ENCODE measurements around the gene TTF1. TPM values are rescaled to one million over a fixed set of nuclear protein-coding genes. Genes with fewer than 3 reads are reported as not detected.

Gene TTF1
- total RNA-seq, 1 donor from 2014 or later = 22.0 TPM

- no peak for TF ChIP-seq CTCF (IDR thresholded peaks at IDR 0.05)
- H3K9me3 Mint-ChIP-seq = peaks cover 3% of the 10 kb centered on the region
- H3K27me3 Mint-ChIP-seq = no peaks in the 10 kb centered on the region
- DNase-seq = peak; percentile 93
- ChIA-PET POLR2A (interaction anchor here (0.6 to 9.7 kb wide), 22 partner anchors 9 to 1099 kb away, joined by 3 to 527 read pairs (median 4); partner anchors contain the start of genes CFAP77, DDX31, GTF3C4 and GTF3C5), CTCF (interaction anchor here (1.1 to 6.3 kb wide), 2 partner anchors 11 to 28 kb away, joined by 3 to 57 read pairs; no protein-coding TSS in a partner anchor)
- peaks cover 53% of the 10 kb centered on the region for H3K4me1 Mint-ChIP-seq
- intact Hi-C loops (cut with micrococcal nuclease) = loop anchor here (1.0 to 10.0 kb wide), 6 partner anchors 19 to 960 kb away; partner anchors contain the start of genes GTF3C4, PRRC2B and TTF1
- peaks cover 43% of the 10 kb centered on the region for H3K36me3 Mint-ChIP-seq (ENCODE audit: low read depth)
- H3K4me3 Mint-ChIP-seq = peak within 1 kb of the TSS; percentile 94
- peak within 1 kb of the TSS; percentile 97 for H3K27ac Mint-ChIP-seq
- peak; percentile 87 for ATAC-seq (ENCODE audit: low read depth)
Measured at GRCh38 chr9:132354637-132355355, 51.8 kb downstream of the TTF1 start, which contains the start of gene SETX. TSS of gene SETX (minus strand) at chr9:132354986. CDS start at chr9:132349428, 5,558 bp downstream.

DNA sequence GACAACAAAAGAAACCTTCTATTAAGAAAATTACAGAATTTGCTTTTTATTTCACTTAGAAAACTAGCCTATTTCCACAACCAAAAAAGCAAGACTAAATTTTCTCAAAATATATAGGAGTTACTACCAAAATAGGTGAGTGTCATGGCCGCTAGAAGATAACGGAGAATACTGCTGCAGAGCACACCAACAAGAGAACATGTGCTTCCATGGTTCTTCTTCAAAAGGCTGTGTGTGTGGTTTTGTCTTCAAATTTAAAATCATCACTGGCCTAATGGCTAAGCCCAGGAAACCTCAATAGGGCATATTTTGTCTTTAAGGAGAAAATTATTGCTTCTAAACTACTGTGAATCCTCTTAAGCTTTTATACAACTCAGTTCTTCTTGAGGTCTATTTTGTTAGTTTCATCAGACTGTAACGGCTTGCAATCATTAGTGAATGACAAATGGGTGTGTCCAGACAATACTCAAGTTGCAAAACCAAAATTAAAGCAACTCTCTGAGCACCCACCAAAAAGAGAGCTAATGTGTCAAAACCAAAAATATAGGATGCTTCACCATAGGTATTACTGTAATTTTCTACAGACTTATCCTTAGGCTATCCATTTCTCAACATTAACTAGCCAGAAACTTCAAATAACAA, 55.1 kb downstream of the TTF1 start:
- Mint-ChIP-seq H3K36me3 (ENCODE audit: low read depth) (peaks cover 68% of the 10 kb centered on the region), H3K27me3 (no peaks in the 10 kb centered on the region), H3K27ac (peak overlapping the region; percentile 97), H3K4me1 (peaks cover 64% of the 10 kb centered on the region), H3K9me3 (peaks cover 1% of the 10 kb centered on the region), H3K4me3 (peak overlapping the region; percentile 37)
- DNase-seq (no peak), ATAC-seq (ENCODE audit: low read depth) (no peak)
- ChIA-PET CTCF (interaction anchor here (6.3 kb wide), 1 partner anchor 31 kb away, joined by 57 read pairs; no protein-coding TSS in a partner anchor), POLR2A (interaction anchor here (0.8 to 9.7 kb wide), 10 partner anchors 10 to 55 kb away, joined by 3 to 527 read pairs (median 6); no protein-coding TSS in a partner anchor)
- TF ChIP-seq CTCF (IDR thresholded peaks at IDR 0.05) = no peak
- intact Hi-C loops (cut with micrococcal nuclease) = loop anchor here (1.0 to 10.0 kb wide), 2 partner anchors 32 to 957 kb away; partner anchors contain the start of gene PRRC2B

DNA sequence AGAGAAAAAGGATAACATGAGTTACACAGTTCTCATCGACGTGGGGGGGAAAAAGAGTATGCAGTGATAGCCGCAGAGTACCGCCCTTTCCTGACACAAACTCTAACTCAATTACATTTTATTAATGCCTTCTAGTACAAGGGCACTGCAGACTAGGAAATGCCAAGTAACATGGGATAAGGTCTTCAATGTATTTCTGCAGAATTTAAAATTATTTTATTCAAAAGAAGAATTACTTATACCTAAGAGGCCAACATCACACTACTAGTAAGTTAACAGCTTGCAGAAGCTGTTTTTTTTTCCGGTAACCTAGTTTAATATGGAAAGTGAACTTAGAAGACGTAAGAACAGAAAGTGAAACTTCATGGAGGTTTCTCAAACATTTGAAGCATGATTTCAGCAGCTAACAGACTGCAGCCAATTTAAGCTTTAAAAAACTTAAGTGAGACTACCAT, 55.8 kb downstream of the TTF1 start:
- H3K4me1 Mint-ChIP-seq = peaks cover 63% of the 10 kb centered on the region
- peak overlapping the region; percentile 37 for H3K4me3 Mint-ChIP-seq
- no peak for TF ChIP-seq CTCF (IDR thresholded peaks at IDR 0.05)
- ChIA-PET POLR2A (interaction anchor here (0.6 to 9.7 kb wide), 14 partner anchors 11 to 319 kb away, joined by 3 to 527 read pairs (median 4); partner anchors contain the start of gene DDX31), CTCF (interaction anchor here (6.3 kb wide), 1 partner anchor 32 kb away, joined by 57 read pairs; no protein-coding TSS in a partner anchor)
- ATAC-seq (ENCODE audit: low read depth) = no peak
- DNase-seq = no peak
- H3K36me3 Mint-ChIP-seq (ENCODE audit: low read depth) = peaks cover 74% of the 10 kb centered on the region
- H3K27me3 Mint-ChIP-seq = no peaks in the 10 kb centered on the region
- intact Hi-C loops (cut with micrococcal nuclease) = loop anchor here (1.0 to 10.0 kb wide), 2 partner anchors 32 to 956 kb away; partner anchors contain the start of gene PRRC2B
- peak overlapping the region; percentile 97 for H3K27ac Mint-ChIP-seq
- no peaks in the 10 kb centered on the region for H3K9me3 Mint-ChIP-seq

GRCh38 chr9:132348676-132349075, 58.0 kb downstream of the TTF1 start:
- intact Hi-C loops (cut with micrococcal nuclease) = no loop called here
- H3K27me3 Mint-ChIP-seq = no peaks in the 10 kb centered on the region
- DNase-seq (no peak), ATAC-seq (ENCODE audit: low read depth) (no peak)
- peaks cover 56% of the 10 kb centered on the region for H3K4me1 Mint-ChIP-seq
- POLR2A ChIA-PET = interaction anchor here (0.8 to 9.7 kb wide), 3 partner anchors 24 to 42 kb away, joined by 3 to 527 read pairs (median 6); no protein-coding TSS in a partner anchor
- H3K4me3 Mint-ChIP-seq = no peak overlapping the region
- H3K36me3 Mint-ChIP-seq (ENCODE audit: low read depth) = peaks cover 80% of the 10 kb centered on the region
- peak overlapping the region; percentile 76 for H3K27ac Mint-ChIP-seq
- no peak for TF ChIP-seq CTCF (IDR thresholded peaks at IDR 0.05)
- no peaks in the 10 kb centered on the region for H3K9me3 Mint-ChIP-seq
- CTCF ChIA-PET = interaction anchor here (3.1 kb wide), 1 partner anchor 35 kb away, joined by 13 read pairs; no protein-coding TSS in a partner anchor
